Measurements from ENCODE around the gene DROSHA.

DNA sequence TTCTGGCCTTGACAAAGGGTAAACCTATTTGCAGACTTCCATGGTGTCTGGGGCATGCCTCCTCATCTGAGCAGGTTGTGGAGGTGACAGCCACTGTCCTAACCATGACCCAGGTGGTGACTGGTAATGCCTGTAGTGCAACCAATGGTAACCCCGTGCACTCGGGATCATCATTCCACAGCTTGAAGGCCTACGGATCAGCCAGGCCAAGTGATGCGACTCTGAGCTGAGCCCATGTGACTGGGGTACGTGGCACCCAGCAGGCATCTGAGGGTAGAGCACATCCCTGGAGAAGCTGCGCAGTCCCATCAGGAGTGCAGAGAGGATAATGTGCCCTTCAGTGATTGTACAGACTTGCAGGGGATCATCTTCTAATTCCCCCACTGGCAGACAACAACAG is 35.0 kb downstream of the DROSHA start:
- TF ChIP-seq, protein P1, sequence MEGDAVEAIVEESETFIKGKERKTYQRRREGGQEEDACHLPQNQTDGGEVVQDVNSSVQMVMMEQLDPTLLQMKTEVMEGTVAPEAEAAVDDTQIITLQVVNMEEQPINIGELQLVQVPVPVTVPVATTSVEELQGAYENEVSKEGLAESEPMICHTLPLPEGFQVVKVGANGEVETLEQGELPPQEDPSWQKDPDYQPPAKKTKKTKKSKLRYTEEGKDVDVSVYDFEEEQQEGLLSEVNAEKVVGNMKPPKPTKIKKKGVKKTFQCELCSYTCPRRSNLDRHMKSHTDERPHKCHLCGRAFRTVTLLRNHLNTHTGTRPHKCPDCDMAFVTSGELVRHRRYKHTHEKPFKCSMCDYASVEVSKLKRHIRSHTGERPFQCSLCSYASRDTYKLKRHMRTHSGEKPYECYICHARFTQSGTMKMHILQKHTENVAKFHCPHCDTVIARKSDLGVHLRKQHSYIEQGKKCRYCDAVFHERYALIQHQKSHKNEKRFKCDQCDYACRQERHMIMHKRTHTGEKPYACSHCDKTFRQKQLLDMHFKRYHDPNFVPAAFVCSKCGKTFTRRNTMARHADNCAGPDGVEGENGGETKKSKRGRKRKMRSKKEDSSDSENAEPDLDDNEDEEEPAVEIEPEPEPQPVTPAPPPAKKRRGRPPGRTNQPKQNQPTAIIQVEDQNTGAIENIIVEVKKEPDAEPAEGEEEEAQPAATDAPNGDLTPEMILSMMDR (conservative IDR thresholded peaks at IDR 0.05) = no peak
- no peak for TF ChIP-seq ZFX (IDR thresholded peaks at IDR 0.05)

Measured in C4-2B (cell line).